GM12878 (cell line): ENCODE measurements around the gene DOHH. TPM values are rescaled to one million over a fixed set of nuclear protein-coding genes. Genes with fewer than 3 reads are reported as not detected.

ENCODE experiments used
- ATF7 ChIP-seq: fragments of 450-650 bp; IDR thresholded peaks from 2 replicates; pipeline ENCODE4 v1.6.1; 2016; ENCODE audit warnings: low read depth, mild to moderate bottlenecking
- CBFB ChIP-seq: IDR thresholded peaks from 2 replicates; pipeline ENCODE4 v1.6.1; 2016; ENCODE audit warnings: antibody characterized with exemption, low read depth
- CBX3 ChIP-seq: fragments of 200-600 bp; sonication (generic); IDR thresholded peaks from 2 replicates; pipeline ENCODE4 v1.6.1; 2016; ENCODE audit warnings: low read depth, borderline replicate concordance
- CBX5 ChIP-seq: sonication (generic); IDR thresholded peaks from 2 replicates; pipeline ENCODE4 v1.6.1; 2016; ENCODE audit warnings: low read depth, moderate library complexity, mild to moderate bottlenecking, inconsistent platforms
- PAX8 ChIP-seq: fragments of 450-650 bp; IDR thresholded peaks from 2 replicates; pipeline ENCODE4 v1.6.1; 2017; ENCODE audit warnings: mild to moderate bottlenecking, moderate library complexity
- ZBED1 ChIP-seq: IDR thresholded peaks from 2 replicates; pipeline ENCODE4 v1.6.1; 2016; ENCODE audit warnings: borderline replicate concordance
- polyA plus RNA-seq, 11 experiments: library from polyadenylated mRNA; depleted of rRNA in 4 of 11; unstranded in 6 of 11; stranded (reverse) in 5 of 11; fragments of >200 nt; fragmentation: Nextera tagmentation in 4 of 11; fragmentation: Illumina TruSeq in 1 of 11; extraction: Ambion mirVana in 4 of 11; extraction: Trizol in 1 of 11; gene quantifications; 1 replicate in 1 of 11; 2 replicates in 10 of 11; pipeline versions ENCODE4 v1.2.1 to v1.2.3, GENCODE V29; 2011 to 2016; ENCODE audit warnings: inconsistent platforms in 2 of 11, missing spikeins in 2 of 11, low read depth in 1 of 11
- total RNA-seq, 4 experiments: library from RNA; depleted of rRNA in 3 of 4; stranded (reverse); fragments of >200 nt in 3 of 4; fragmentation: Illumina TruSeq in 1 of 4; extraction: Trizol in 1 of 4; gene quantifications; 2 replicates each; pipeline versions ENCODE4 v1.2.1 to v1.2.3, GENCODE V29; 2013 to 2021
- TF ChIP-seq, protein P1 (sequence below): fragments of 450-650 bp; IDR thresholded peaks from 2 replicates; pipeline ENCODE4 v1.6.1; 2017; ENCODE audit warnings: mild to moderate bottlenecking, moderate library complexity
- TF ChIP-seq, protein P2 (sequence below): IDR thresholded peaks from 2 replicates; pipeline ENCODE4 v1.6.1; 2011; ENCODE audit warnings: borderline replicate concordance, low read depth, mild to moderate bottlenecking, moderate library complexity, mixed read lengths, low read length; ENCODE audit not compliant: insufficient read depth; ENCODE audit errors: extremely low read length

The DOHH gene
- total and polyA plus RNA-seq, 10 of the 15 experiments (the other 5 are each of a cell fraction or from before 2014, with no cell fraction given) = 0.11 to 28.6 (median 11.7) TPM

DNA sequence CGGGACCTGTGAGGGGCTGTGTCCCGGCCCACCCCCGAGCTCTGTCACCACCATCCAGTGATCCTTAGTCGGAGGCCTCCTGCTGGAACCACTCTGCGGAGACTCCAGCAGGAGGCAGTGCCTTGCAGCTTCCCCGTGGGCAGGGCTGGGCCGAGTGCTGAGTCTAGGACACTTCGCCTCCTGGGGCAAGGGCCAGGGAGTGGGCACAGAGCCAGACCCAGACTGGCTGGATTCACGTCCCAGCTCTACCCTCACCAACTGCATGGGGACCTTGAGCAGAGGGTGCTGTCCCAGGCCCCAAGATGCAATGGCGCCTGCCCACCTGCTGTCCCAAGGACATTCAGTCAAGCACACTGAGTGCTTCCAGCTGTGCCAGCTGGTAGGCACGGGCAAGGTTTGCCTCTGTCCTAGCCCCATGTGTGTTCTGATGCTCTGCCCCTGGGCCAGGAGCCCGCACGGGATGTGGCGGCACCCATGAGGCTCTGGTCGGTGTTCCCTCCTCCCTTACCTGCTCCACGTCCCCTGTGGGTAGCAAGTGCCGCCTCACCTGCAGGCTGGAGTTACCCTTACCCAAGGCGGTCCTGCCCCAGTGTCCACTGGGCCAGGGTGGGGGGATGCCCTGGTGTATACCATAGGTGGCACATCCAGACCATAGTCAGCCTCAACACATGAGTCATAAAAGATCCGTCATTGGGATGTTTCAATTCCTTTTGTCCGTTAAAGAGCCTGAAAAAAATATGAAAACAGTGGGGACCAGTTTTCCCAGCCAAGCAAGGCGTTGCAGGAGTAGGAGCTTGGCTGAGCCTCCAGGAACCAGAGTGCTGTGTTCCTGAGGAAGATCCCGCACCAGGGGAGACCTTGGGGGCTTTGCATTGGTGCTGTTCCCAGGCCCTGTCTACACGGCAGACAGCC lies 13.0 kb upstream of the DOHH start (continued):
- TF ChIP-seq, protein P1, sequence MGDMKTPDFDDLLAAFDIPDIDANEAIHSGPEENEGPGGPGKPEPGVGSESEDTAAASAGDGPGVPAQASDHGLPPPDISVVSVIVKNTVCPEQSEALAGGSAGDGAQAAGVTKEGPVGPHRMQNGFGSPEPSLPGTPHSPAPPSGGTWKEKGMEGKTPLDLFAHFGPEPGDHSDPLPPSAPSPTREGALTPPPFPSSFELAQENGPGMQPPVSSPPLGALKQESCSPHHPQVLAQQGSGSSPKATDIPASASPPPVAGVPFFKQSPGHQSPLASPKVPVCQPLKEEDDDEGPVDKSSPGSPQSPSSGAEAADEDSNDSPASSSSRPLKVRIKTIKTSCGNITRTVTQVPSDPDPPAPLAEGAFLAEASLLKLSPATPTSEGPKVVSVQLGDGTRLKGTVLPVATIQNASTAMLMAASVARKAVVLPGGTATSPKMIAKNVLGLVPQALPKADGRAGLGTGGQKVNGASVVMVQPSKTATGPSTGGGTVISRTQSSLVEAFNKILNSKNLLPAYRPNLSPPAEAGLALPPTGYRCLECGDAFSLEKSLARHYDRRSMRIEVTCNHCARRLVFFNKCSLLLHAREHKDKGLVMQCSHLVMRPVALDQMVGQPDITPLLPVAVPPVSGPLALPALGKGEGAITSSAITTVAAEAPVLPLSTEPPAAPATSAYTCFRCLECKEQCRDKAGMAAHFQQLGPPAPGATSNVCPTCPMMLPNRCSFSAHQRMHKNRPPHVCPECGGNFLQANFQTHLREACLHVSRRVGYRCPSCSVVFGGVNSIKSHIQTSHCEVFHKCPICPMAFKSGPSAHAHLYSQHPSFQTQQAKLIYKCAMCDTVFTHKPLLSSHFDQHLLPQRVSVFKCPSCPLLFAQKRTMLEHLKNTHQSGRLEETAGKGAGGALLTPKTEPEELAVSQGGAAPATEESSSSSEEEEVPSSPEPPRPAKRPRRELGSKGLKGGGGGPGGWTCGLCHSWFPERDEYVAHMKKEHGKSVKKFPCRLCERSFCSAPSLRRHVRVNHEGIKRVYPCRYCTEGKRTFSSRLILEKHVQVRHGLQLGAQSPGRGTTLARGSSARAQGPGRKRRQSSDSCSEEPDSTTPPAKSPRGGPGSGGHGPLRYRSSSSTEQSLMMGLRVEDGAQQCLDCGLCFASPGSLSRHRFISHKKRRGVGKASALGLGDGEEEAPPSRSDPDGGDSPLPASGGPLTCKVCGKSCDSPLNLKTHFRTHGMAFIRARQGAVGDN = no peak
- TF ChIP-seq PAX8 (no peak), ZBED1 (no peak), CBX3 (no peak), CBX5 (no peak), ATF7 (no peak), CBFB (no peak)
- TF ChIP-seq, protein P2, sequence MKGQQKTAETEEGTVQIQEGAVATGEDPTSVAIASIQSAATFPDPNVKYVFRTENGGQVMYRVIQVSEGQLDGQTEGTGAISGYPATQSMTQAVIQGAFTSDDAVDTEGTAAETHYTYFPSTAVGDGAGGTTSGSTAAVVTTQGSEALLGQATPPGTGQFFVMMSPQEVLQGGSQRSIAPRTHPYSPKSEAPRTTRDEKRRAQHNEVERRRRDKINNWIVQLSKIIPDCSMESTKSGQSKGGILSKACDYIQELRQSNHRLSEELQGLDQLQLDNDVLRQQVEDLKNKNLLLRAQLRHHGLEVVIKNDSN = no peak
- TF ChIP-seq, all 136 proteins: peak for 0
